NB4 (cell line): Measurements from ENCODE around the gene MTAP.

Source experiments
- DNase-seq: peaks from one replicate; pipeline ENCODE4 v3.0.0; 2010; ENCODE audit warnings: low read depth
- H3K4me3 ChIP-seq: one replicate; pipeline ENCODE4 v1.5.1; 2011; ENCODE audit warnings: mild to moderate bottlenecking, low read depth, low read length, moderate library complexity
- MYC ChIP-seq: IDR thresholded peaks from 2 replicates; pipeline ENCODE4 v1.6.1; 2011; ENCODE audit warnings: low read depth, low read length
- POLR2A ChIP-seq: IDR thresholded peaks from 2 replicates; pipeline ENCODE4 v1.6.1; 2011; ENCODE audit warnings: mild to moderate bottlenecking; ENCODE audit not compliant: insufficient read length; ENCODE audit errors: extremely low read depth
- TF ChIP-seq, protein P1 (sequence below): IDR thresholded peaks from 2 replicates; pipeline ENCODE4 v1.6.1; 2011; ENCODE audit warnings: low read depth, low read length
- TF ChIP-seq, protein P2 (sequence below): IDR thresholded peaks from one replicate; pipeline ENCODE4 v1.5.1; 2012; ENCODE audit warnings: low read depth, low read length

The MTAP gene

DNA sequence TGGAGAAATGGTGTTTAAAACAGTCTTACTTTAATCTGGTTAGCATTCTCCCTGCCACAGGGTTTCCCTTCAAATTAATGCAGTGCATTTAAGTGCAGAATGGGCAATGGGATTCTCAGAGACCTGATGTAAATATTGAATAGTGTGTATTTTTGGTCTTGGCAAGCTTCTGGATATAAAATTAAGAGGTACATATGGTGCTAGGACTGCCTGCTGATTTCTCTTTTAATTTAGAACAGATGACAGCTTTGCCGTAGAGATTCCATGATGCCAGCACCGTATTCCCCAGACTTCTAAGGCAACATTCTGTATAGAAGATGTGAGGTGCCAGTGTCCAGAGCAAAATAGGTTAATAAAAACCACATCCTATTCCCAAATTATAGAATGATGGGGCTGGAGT lies 1.9 kb downstream of the MTAP start:
- DNase-seq = no peak
- no peak overlapping the region for H3K4me3 ChIP-seq
- TF ChIP-seq, protein P1, sequence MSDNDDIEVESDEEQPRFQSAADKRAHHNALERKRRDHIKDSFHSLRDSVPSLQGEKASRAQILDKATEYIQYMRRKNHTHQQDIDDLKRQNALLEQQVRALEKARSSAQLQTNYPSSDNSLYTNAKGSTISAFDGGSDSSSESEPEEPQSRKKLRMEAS = no peak
- TF ChIP-seq, protein P2, sequence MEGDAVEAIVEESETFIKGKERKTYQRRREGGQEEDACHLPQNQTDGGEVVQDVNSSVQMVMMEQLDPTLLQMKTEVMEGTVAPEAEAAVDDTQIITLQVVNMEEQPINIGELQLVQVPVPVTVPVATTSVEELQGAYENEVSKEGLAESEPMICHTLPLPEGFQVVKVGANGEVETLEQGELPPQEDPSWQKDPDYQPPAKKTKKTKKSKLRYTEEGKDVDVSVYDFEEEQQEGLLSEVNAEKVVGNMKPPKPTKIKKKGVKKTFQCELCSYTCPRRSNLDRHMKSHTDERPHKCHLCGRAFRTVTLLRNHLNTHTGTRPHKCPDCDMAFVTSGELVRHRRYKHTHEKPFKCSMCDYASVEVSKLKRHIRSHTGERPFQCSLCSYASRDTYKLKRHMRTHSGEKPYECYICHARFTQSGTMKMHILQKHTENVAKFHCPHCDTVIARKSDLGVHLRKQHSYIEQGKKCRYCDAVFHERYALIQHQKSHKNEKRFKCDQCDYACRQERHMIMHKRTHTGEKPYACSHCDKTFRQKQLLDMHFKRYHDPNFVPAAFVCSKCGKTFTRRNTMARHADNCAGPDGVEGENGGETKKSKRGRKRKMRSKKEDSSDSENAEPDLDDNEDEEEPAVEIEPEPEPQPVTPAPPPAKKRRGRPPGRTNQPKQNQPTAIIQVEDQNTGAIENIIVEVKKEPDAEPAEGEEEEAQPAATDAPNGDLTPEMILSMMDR = no peak
- no peak for TF ChIP-seq MYC
- no peak for TF ChIP-seq POLR2A

DNA sequence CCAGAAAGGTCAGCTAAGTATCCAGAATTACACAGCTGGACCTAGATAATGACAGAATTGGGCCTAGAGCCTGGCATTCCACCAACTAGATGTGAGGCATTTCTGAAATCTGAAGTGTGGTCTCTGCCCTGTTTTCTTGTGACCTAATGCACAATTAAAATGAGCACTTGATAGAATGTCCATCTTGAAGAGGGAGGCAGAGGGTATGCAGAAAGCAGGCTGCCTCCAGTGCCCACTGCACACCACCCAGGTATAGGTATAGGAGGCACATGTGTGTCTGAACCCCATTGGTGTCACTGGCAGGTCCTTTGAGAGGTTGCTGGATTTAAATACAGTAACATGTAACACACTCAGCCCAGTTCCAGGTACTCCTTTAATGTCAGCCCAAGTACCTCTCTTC lies 2.4 kb downstream of the MTAP start:
- no peak for DNase-seq
- TF ChIP-seq, protein P1 = no peak
- TF ChIP-seq MYC (no peak), POLR2A (no peak)
- TF ChIP-seq, protein P2 = no peak
- no peak overlapping the region for H3K4me3 ChIP-seq

DNA sequence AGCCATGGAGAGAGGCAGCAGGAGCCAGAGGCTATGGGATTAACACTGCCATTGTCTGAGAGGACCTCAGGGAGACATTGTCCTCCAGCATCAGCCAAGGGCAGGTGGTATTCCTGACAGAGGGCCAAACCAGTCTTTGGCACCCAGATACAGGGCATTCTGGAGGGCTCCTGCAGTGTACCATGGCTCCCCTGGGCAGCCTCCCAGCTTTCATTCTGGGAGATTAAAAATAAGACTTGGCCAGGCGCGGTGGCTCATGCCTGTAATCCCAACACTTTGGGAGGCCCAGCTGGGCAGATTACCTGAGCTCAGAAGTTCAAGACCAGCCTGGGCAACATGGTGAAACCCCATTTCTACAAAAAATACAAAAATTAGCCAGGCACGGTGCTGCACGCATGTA lies 4.2 kb downstream of the MTAP start:
- no peak overlapping the region for H3K4me3 ChIP-seq
- TF ChIP-seq MYC = no peak
- no peak for TF ChIP-seq POLR2A
- TF ChIP-seq, protein P2 = no peak
- TF ChIP-seq, protein P1 = no peak
- DNase-seq = no peak

DNA sequence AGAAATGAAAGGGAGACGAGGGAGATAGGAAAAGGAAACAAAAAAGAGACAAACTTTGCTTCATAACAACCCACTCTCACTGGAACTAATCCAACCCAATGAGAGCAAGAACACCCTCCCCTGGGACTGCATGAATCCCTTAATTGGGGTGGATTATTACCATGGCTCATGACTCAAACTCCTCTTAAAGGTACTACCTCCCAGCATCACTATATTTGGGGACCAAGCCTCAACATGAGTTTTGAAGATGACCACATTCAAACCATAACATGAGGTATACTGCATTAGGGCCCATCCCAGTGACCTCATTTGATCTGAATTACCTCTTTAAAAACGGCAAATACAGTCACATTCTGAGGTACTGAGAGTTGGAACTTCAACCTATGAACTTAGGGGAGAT lies 8.0 kb downstream of the MTAP start:
- no peak for DNase-seq
- TF ChIP-seq POLR2A = no peak
- TF ChIP-seq, protein P1 = no peak
- TF ChIP-seq, protein P2 = no peak
- TF ChIP-seq MYC = no peak
- H3K4me3 ChIP-seq = no peak overlapping the region

DNA sequence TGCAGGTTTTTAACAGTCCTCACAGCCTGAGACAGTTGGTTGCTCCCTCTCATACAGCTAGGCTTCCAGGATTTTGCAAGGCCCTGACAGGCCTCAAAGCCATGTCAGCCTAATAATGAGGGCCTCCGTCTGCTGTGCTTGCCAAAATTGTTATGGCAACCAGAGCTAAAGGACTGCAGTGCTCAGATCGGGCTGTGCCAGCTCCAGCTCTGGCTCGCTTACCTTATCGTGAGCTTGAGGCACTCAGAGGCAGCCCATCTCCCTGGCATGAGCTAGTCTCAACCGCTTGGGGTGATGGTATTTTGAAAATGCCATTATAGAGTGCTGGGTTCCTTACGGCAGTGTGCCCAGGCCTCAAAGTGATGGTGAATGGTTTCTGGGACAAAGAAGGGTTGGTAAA lies 8.4 kb downstream of the MTAP start:
- TF ChIP-seq, protein P1 = no peak
- no peak for DNase-seq
- H3K4me3 ChIP-seq = no peak overlapping the region

DNA sequence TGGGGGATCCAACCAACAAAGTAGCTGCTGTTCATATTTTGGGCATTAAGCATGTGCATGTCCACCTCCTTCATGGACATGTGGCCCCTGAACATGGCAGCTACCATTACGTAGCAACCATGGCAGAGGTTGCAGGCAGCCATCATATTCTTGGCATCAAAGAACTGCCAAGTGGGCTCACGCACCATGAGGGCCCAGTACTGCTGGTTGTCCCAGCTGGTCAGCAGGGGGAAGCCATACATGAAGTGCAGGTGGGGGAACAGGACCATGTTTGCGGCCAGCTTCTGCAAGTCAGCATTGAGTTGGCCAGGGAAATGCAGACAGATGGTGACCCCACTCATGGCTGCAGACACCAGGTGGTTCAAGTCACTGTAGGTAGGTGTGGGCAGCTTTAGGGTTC lies 9.5 kb downstream of the MTAP start:
- TF ChIP-seq MYC (no peak), POLR2A (no peak)
- TF ChIP-seq, protein P1 = no peak
- TF ChIP-seq, protein P2 = no peak
- H3K4me3 ChIP-seq = no peak overlapping the region
- DNase-seq = no peak
